Natural killer cell (primary cell): Measurements from ENCODE around the gene PDHX. TPM values are rescaled to one million over a fixed set of nuclear protein-coding genes. Genes with fewer than 3 reads are reported as not detected.

Experiments used
- ATAC-seq, 3 donors: fragments of 150-1000 bp in 2 of 3; fragments of 200-7000 bp in 1 of 3; cut with Tn5 transposase; 1 replicate in 1 of 3; 2 replicates in 2 of 3; pipeline ENCODE4 v1.10.0; 2021; ENCODE audit warnings: mild to moderate bottlenecking in 2 of 3, moderate library complexity in 2 of 3
- DNase-seq, 2 donors: peaks; one replicate each; pipeline versions ENCODE4 v3.0.0 to v3.0.0-alpha.2; 2013 to 2021; ENCODE audit warnings: mixed read lengths in 1 of 2
- H3K27ac ChIP-seq: one replicate; pipeline ENCODE4 v1.5.1; 2013; ENCODE audit warnings: mild to moderate bottlenecking, low read length
- H3K27me3 ChIP-seq: one replicate; pipeline ENCODE4 v1.6.1; 2013; ENCODE audit warnings: low read length; ENCODE audit not compliant: control insufficient read depth, insufficient read depth
- H3K36me3 ChIP-seq: one replicate; pipeline ENCODE4 v1.6.1; 2013; ENCODE audit warnings: low read length; ENCODE audit not compliant: control insufficient read depth, insufficient read depth
- H3K4me1 ChIP-seq: one replicate; pipeline ENCODE4 v1.6.1; 2013; ENCODE audit warnings: low read length; ENCODE audit not compliant: control insufficient read depth, insufficient read depth
- H3K4me3 ChIP-seq: one replicate; pipeline ENCODE4 v1.5.1; 2013; ENCODE audit warnings: low read length
- H3K9me3 ChIP-seq: one replicate; pipeline ENCODE4 v1.6.1; 2013; ENCODE audit warnings: low read length; ENCODE audit not compliant: control insufficient read depth, insufficient read depth
- H3K27ac Mint-ChIP-seq, 2 donors: one replicate each; pipeline ENCODE4 v1.8.0; 2022; ENCODE audit warnings: mild to moderate bottlenecking in 2 of 2, mixed read lengths in 2 of 2, moderate library complexity in 1 of 2
- H3K27me3 Mint-ChIP-seq, 2 donors: one replicate each; pipeline ENCODE4 v1.8.0; 2022; ENCODE audit warnings: low read depth in 2 of 2, mixed read lengths in 2 of 2
- H3K36me3 Mint-ChIP-seq: one replicate; pipeline ENCODE4 v1.8.0; 2022; ENCODE audit warnings: mixed read lengths
- H3K4me1 Mint-ChIP-seq, 2 donors: one replicate each; pipeline ENCODE4 v1.8.0; 2022; ENCODE audit warnings: mixed read lengths in 2 of 2
- H3K4me3 Mint-ChIP-seq: one replicate; pipeline ENCODE4 v1.8.0; 2022; ENCODE audit warnings: mild to moderate bottlenecking, moderate library complexity, mixed read lengths
- H3K9me3 Mint-ChIP-seq, 2 donors: one replicate each; pipeline ENCODE4 v1.8.0; 2022; ENCODE audit warnings: mixed read lengths in 2 of 2
- WGBS: methylation state at CpG from one replicate; pipeline ENCODE4 v1.1.7; 2013; ENCODE audit warnings: missing lambda C conversion rate; ENCODE audit not compliant: insufficient coverage; 5-methylcytosine and 5-hydroxymethylcytosine counted together
- intact Hi-C: fragments of 100-400 bp; cut with micrococcal nuclease; formaldehyde crosslinking; loops from one replicate; pipeline ENCODE4 v1.14.2; 2022
- total RNA-seq, 4 donors: library from RNA; stranded (reverse); fragments of 120-200 nt in 1 of 4; gene quantifications; one replicate each; pipeline versions ENCODE4 v1.2.3 to v1.2.4, GENCODE V29; 2013 to 2022
- TF ChIP-seq, protein P1 (sequence below): fragments of 200-600 bp; IDR thresholded peaks from one replicate; pipeline ENCODE4 v1.8.0; 2022; ENCODE audit warnings: antibody characterized with exemption

Gene PDHX
- total RNA-seq, 3 donors from 2014 or later (not counting 1 experiment from before 2014, with no cell fraction given): 18.3 to 27.1 (median 20.9) TPM

DNA sequence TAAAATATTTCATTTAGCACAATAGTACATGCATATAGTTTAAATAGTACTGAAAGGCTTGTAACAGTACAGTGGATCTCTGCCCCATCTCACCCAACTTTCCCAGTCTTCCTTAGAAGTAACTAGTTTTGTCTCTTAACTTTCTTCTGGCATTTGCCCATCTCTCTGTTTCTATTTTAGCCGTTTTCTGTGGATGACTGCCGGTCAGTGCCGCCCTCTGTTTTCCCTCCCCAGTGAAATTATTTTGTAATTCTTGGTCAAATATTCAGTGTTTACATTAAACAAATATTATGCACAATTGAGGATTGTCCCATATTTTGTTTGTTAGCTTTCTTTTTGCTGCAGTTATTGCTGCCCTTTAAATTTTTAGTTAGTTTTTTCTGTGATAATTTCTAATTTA is 8.3 kb downstream of the PDHX start:
- Mint-ChIP-seq H3K36me3 (no peaks in the 10 kb centered on the region), H3K4me1 (peaks cover 7 to 12% of the 10 kb centered on the region in 2 donors), H3K27ac (no peak overlapping the region), H3K27me3 (no peaks in the 10 kb centered on the region), H3K4me3 (no peak overlapping the region), H3K9me3 (no peaks in the 10 kb centered on the region)
- intact Hi-C loops: no loop called here
- TF ChIP-seq, protein P1, sequence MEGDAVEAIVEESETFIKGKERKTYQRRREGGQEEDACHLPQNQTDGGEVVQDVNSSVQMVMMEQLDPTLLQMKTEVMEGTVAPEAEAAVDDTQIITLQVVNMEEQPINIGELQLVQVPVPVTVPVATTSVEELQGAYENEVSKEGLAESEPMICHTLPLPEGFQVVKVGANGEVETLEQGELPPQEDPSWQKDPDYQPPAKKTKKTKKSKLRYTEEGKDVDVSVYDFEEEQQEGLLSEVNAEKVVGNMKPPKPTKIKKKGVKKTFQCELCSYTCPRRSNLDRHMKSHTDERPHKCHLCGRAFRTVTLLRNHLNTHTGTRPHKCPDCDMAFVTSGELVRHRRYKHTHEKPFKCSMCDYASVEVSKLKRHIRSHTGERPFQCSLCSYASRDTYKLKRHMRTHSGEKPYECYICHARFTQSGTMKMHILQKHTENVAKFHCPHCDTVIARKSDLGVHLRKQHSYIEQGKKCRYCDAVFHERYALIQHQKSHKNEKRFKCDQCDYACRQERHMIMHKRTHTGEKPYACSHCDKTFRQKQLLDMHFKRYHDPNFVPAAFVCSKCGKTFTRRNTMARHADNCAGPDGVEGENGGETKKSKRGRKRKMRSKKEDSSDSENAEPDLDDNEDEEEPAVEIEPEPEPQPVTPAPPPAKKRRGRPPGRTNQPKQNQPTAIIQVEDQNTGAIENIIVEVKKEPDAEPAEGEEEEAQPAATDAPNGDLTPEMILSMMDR: no peak
- H3K27ac ChIP-seq: no peak overlapping the region
- ATAC-seq: no peak
- no peaks in the 10 kb centered on the region for H3K9me3 ChIP-seq
- 87% methylated on average over 3 of the region's 3 CpGs for WGBS
- no peaks in the 10 kb centered on the region for H3K36me3 ChIP-seq
- no peak for DNase-seq
- no peaks in the 10 kb centered on the region for H3K27me3 ChIP-seq
- H3K4me3 ChIP-seq: no peak overlapping the region
- H3K4me1 ChIP-seq: no peaks in the 10 kb centered on the region

GRCh38 chr11:34926101-34926830 is 9.8 kb downstream of the PDHX start:
- no peak overlapping the region for H3K4me3 ChIP-seq
- TF ChIP-seq, protein P1: peak; percentile 79
- intact Hi-C loops: loop anchor here (1.0 kb wide), 3 partner anchors 312 to 559 kb away; no protein-coding TSS in a partner anchor
- no peak overlapping the region for H3K27ac Mint-ChIP-seq
- no peaks in the 10 kb centered on the region for H3K27me3 Mint-ChIP-seq
- H3K4me3 Mint-ChIP-seq: no peak overlapping the region
- no peaks in the 10 kb centered on the region for H3K27me3 ChIP-seq
- ATAC-seq (peak; percentile 58 to 80 (median 77)), DNase-seq (peak in 1 of 2 donors; percentile 79)
- H3K9me3 ChIP-seq: no peaks in the 10 kb centered on the region
- no peak overlapping the region for H3K27ac ChIP-seq
- no CpG with 5 or more reads among the region's 2 CpGs for WGBS
- H3K4me1 ChIP-seq: no peaks in the 10 kb centered on the region
- H3K9me3 Mint-ChIP-seq: no peaks in the 10 kb centered on the region
- H3K36me3 Mint-ChIP-seq: no peaks in the 10 kb centered on the region
- no peaks in the 10 kb centered on the region for H3K36me3 ChIP-seq
- H3K4me1 Mint-ChIP-seq: peaks cover 7 to 21% of the 10 kb centered on the region in 2 donors

- Histone ChIP-seq H3K4me1 (no peaks in the 10 kb centered on the region), H3K36me3 (no peaks in the 10 kb centered on the region), H3K27ac (no peak overlapping the region), H3K27me3 (no peaks in the 10 kb centered on the region), H3K9me3 (no peaks in the 10 kb centered on the region), H3K4me3 (no peak overlapping the region)
- DNase-seq (no peak), ATAC-seq (no peak)
- intact Hi-C loops: loop anchor here (1.0 kb wide), 3 partner anchors 312 to 559 kb away; no protein-coding TSS in a partner anchor
- H3K9me3 Mint-ChIP-seq: no peaks in the 10 kb centered on the region
- TF ChIP-seq, protein P1: no peak
- no peak overlapping the region for H3K4me3 Mint-ChIP-seq
- H3K4me1 Mint-ChIP-seq: peaks cover 7 to 21% of the 10 kb centered on the region in 2 donors
- no peaks in the 10 kb centered on the region for H3K36me3 Mint-ChIP-seq
- no peak overlapping the region for H3K27ac Mint-ChIP-seq
- no peaks in the 10 kb centered on the region for H3K27me3 Mint-ChIP-seq
Measured at GRCh38 chr11:34926831-34927132, 10.4 kb downstream of the PDHX start.
